ENCODE measurements around the gene PSMB7. TPM values are rescaled to one million over a fixed set of nuclear protein-coding genes. Genes with fewer than 3 reads are reported as not detected.
A peak's percentile ranks its signal among the peaks of the same experiment; 100 is the strongest.

The PSMB7 gene
- total and polyA plus RNA-seq, 2 donors (not counting 1 experiment from before 2014, with no cell fraction given): 69.5 to 73.1 TPM

GRCh38 chr9:124345063-124345462 lies 70.2 kb downstream of the PSMB7 start:
- Histone ChIP-seq H3K9me3 (ENCODE audit: control extremely low read depth in 1 of 3, control insufficient read depth in 2 of 3, insufficient read depth in 1 of 3, low read length in 2 of 3) (no peaks in the 10 kb centered on the region), H3K9ac (ENCODE audit: low read length) (no peak overlapping the region), H3K4me2 (replicated peaks; ENCODE audit: low read depth, low read length, poor library complexity, severe bottlenecking) (no peak overlapping the region), H3K4me3 (ENCODE audit: control extremely low read depth in 1 of 5, extremely low read depth in 1 of 5, insufficient read depth in 1 of 5, low read depth in 2 of 5, low read length in 4 of 5) (no peak overlapping the region), H3K79me2 (ENCODE audit: control insufficient read depth, insufficient read depth, low read length) (no peaks in the 10 kb centered on the region), H3K27me3 (replicated peaks in 1 of 4; ENCODE audit: control extremely low read depth in 1 of 4, control insufficient read depth in 3 of 4, insufficient read depth in 4 of 4, low read length in 3 of 4) (no peaks in the 10 kb centered on the region), H2AFZ (ENCODE audit: insufficient read depth, low read depth, low read length, poor library complexity, severe bottlenecking) (no peak overlapping the region), H3K27ac (ENCODE audit: low read length in 2 of 2) (no peak overlapping the region), H3K36me3 (replicated peaks in 1 of 2; ENCODE audit: control extremely low read depth in 1 of 2, control insufficient read depth in 1 of 2, extremely low read depth in 1 of 2, insufficient read depth in 2 of 2, low read length in 1 of 2) (peaks cover 0 to 89% of the 10 kb centered on the region in 2 experiments), H4K20me1 (ENCODE audit: control insufficient read depth, insufficient read depth, low read length, poor library complexity, severe bottlenecking) (no peaks in the 10 kb centered on the region), H3K4me1 (ENCODE audit: control insufficient read depth in 2 of 2, insufficient read depth in 2 of 2, low read length in 2 of 2) (no peaks in the 10 kb centered on the region)
- Mint-ChIP-seq H3K9me3 (ENCODE audit: insufficient read depth) (no peaks in the 10 kb centered on the region), H3K27ac (no peak overlapping the region), H3K4me1 (no peaks in the 10 kb centered on the region), H3K4me3 (no peak overlapping the region), H3K27me3 (no peaks in the 10 kb centered on the region)
- ATAC-seq (ENCODE audit: low read depth) (no peak), DNase-seq (no peak)
- WGBS (ENCODE audit: insufficient coverage): 95% methylated on average over 14 of the region's 14 CpGs
- POLR2A ChIA-PET: no interaction called here
- no peak for TF ChIP-seq EZH2 (IDR thresholded peaks at IDR 0.05; ENCODE audit: borderline replicate concordance, insufficient read depth, low read depth, low read length, poor library complexity, severe bottlenecking)
- TF ChIP-seq, protein P1, sequence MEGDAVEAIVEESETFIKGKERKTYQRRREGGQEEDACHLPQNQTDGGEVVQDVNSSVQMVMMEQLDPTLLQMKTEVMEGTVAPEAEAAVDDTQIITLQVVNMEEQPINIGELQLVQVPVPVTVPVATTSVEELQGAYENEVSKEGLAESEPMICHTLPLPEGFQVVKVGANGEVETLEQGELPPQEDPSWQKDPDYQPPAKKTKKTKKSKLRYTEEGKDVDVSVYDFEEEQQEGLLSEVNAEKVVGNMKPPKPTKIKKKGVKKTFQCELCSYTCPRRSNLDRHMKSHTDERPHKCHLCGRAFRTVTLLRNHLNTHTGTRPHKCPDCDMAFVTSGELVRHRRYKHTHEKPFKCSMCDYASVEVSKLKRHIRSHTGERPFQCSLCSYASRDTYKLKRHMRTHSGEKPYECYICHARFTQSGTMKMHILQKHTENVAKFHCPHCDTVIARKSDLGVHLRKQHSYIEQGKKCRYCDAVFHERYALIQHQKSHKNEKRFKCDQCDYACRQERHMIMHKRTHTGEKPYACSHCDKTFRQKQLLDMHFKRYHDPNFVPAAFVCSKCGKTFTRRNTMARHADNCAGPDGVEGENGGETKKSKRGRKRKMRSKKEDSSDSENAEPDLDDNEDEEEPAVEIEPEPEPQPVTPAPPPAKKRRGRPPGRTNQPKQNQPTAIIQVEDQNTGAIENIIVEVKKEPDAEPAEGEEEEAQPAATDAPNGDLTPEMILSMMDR (IDR thresholded peaks at IDR 0.05): no peak
- intact Hi-C loops (cut with micrococcal nuclease): no loop called here
- CTCF ChIA-PET: no interaction called here

DNA sequence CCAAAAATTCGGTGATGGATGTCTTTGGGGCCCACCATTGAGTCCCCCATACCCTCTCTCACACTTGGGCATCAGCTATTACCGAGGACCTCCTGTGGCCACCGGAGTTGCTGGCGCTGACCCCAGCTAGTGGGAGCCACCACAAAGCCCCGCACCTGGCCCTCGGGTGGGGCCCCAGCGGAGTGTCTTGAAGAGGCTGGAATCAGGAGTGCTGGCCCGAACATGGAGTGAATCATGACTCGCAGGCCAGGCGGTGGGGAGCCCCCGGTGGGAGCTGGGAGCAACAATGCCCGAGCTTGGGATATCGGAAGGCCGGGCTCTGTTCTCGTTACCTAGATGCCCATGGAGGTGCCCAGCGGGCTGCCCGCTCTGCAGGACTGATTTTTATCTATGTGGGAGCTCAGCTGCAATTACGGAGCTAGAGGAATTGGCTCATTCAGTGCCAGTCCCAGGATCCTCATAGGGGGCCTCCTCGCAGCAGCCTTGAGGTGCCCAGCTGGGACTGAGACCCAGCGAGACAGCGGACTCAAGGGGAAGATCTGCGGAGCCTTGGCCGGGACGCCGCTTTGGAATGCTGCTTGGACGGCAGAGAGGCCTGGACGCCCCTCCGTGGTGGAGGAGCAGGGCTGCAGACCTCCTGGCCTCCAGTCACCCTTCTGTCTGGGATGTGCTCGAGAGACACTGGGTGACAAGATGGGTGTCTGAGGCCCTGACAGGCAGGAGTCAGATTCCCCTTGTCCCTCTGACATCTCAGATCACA lies 70.8 kb downstream of the PSMB7 start:
- WGBS (ENCODE audit: insufficient coverage): 97% methylated on average over 28 of the region's 29 CpGs
- Histone ChIP-seq H3K4me3 (ENCODE audit: control extremely low read depth in 1 of 5, extremely low read depth in 1 of 5, insufficient read depth in 1 of 5, low read depth in 2 of 5, low read length in 4 of 5) (no peak overlapping the region), H3K4me2 (replicated peaks; ENCODE audit: low read depth, low read length, poor library complexity, severe bottlenecking) (no peak overlapping the region), H3K4me1 (ENCODE audit: control insufficient read depth in 2 of 2, insufficient read depth in 2 of 2, low read length in 2 of 2) (no peaks in the 10 kb centered on the region), H3K36me3 (replicated peaks in 1 of 2; ENCODE audit: control extremely low read depth in 1 of 2, control insufficient read depth in 1 of 2, extremely low read depth in 1 of 2, insufficient read depth in 2 of 2, low read length in 1 of 2) (peaks cover 0 to 89% of the 10 kb centered on the region in 2 experiments), H3K27ac (ENCODE audit: low read length in 2 of 2) (no peak overlapping the region), H2AFZ (ENCODE audit: insufficient read depth, low read depth, low read length, poor library complexity, severe bottlenecking) (no peak overlapping the region), H3K79me2 (ENCODE audit: control insufficient read depth, insufficient read depth, low read length) (no peaks in the 10 kb centered on the region), H3K27me3 (replicated peaks in 1 of 4; ENCODE audit: control extremely low read depth in 1 of 4, control insufficient read depth in 3 of 4, insufficient read depth in 4 of 4, low read length in 3 of 4) (no peaks in the 10 kb centered on the region), H3K9ac (ENCODE audit: low read length) (no peak overlapping the region), H3K9me3 (ENCODE audit: control extremely low read depth in 1 of 3, control insufficient read depth in 2 of 3, insufficient read depth in 1 of 3, low read length in 2 of 3) (no peaks in the 10 kb centered on the region), H4K20me1 (ENCODE audit: control insufficient read depth, insufficient read depth, low read length, poor library complexity, severe bottlenecking) (no peaks in the 10 kb centered on the region)
- POLR2A ChIA-PET: no interaction called here
- TF ChIP-seq, protein P1 (IDR thresholded peaks at IDR 0.05): no peak
- TF ChIP-seq EZH2 (IDR thresholded peaks at IDR 0.05; ENCODE audit: borderline replicate concordance, insufficient read depth, low read depth, low read length, poor library complexity, severe bottlenecking): no peak
- H3K27me3 Mint-ChIP-seq: no peaks in the 10 kb centered on the region
- ATAC-seq (ENCODE audit: low read depth): no peak
- no peaks in the 10 kb centered on the region for H3K4me1 Mint-ChIP-seq
- H3K4me3 Mint-ChIP-seq: no peak overlapping the region
- H3K9me3 Mint-ChIP-seq (ENCODE audit: insufficient read depth): no peaks in the 10 kb centered on the region
- intact Hi-C loops (cut with micrococcal nuclease): no loop called here
- CTCF ChIA-PET: no interaction called here
- DNase-seq: no peak
- peak overlapping the region; percentile 65 for H3K27ac Mint-ChIP-seq

All from B cell (primary cell).